Central memory CD8-positive, alpha-beta T cell (primary cell): Measurements from ENCODE around the gene CYB561D2.

ENCODE experiments used
- ATAC-seq: fragments of 150-1000 bp; cut with Tn5 transposase; replicated peaks from 2 replicates; pipeline ENCODE4 v1.10.0; 2022; ENCODE audit warnings: mild to moderate bottlenecking, moderate FRiP score, moderate number of reproducible peaks; ENCODE audit not compliant: poor library complexity, severe bottlenecking; ENCODE audit errors: extremely low read depth
- DNase-seq, 2 donors: peaks; one replicate each; pipeline ENCODE4 v3.0.0; 2021; ENCODE audit warnings: low spot score in 2 of 2
- H3K27ac Mint-ChIP-seq: one replicate; pipeline ENCODE4 v1.8.0; 2022; ENCODE audit warnings: low read depth, mild to moderate bottlenecking, moderate library complexity, mixed read lengths
- H3K27me3 Mint-ChIP-seq: one replicate; pipeline ENCODE4 v1.8.0; 2022; ENCODE audit warnings: mixed read lengths
- H3K36me3 Mint-ChIP-seq: one replicate; pipeline ENCODE4 v1.8.0; 2022; ENCODE audit warnings: mild to moderate bottlenecking, moderate library complexity, mixed read lengths; ENCODE audit not compliant: insufficient read depth
- H3K4me1 Mint-ChIP-seq: one replicate; pipeline ENCODE4 v1.8.0; 2022; ENCODE audit warnings: mixed read lengths
- H3K4me3 Mint-ChIP-seq: one replicate; pipeline ENCODE4 v1.8.0; 2022; ENCODE audit warnings: mild to moderate bottlenecking, moderate library complexity, mixed read lengths
- H3K9me3 Mint-ChIP-seq: one replicate; pipeline ENCODE4 v1.8.0; 2022; ENCODE audit warnings: mixed read lengths

The CYB561D2 gene

GRCh38 chr3:50401978-50402595 is 51.4 kb downstream of the CYB561D2 start:
- Mint-ChIP-seq H3K9me3 (no peaks in the 10 kb centered on the region), H3K27me3 (no peaks in the 10 kb centered on the region), H3K27ac (no peak overlapping the region), H3K4me1 (peaks cover 13% of the 10 kb centered on the region), H3K4me3 (no peak overlapping the region), H3K36me3 (no peaks in the 10 kb centered on the region)
- DNase-seq (no peak), ATAC-seq (no peak)
